Measurements from ENCODE around the gene ZNF134. TPM values are rescaled to one million over a fixed set of nuclear protein-coding genes. Genes with fewer than 3 reads are reported as not detected.

The ZNF134 gene
- total and polyA plus RNA-seq, 3 donors from 2014 or later: 11.2 to 41.7 (median 37.6) TPM

GRCh38 chr19:57633832-57634131, 19.7 kb downstream of the ZNF134 start:
- peaks cover 4% of the 10 kb centered on the region for H3K4me1 ChIP-seq
- intact Hi-C loops (cut with DNase I; ENCODE audit: low total_unique reads): no loop called here
- no peaks in the 10 kb centered on the region for H3K27me3 ChIP-seq
- 35 to 52% methylated on average over 5 to 6 of the region's 6 CpGs for WGBS, 2 donors
- H3K27ac ChIP-seq: no peak overlapping the region
- TF ChIP-seq CTCF (IDR thresholded peaks at IDR 0.05) (no peak), POLR2A (IDR thresholded peaks at IDR 0.05) (no peak)
- H3K36me3 ChIP-seq (ENCODE audit: low read depth, missing control alignments): no peaks in the 10 kb centered on the region
- no peaks in the 10 kb centered on the region for H3K9me3 ChIP-seq
- peak overlapping the region; percentile 81 to 92 for H3K4me3 ChIP-seq
- no peak for DNase-seq

- intact Hi-C loops (cut with DNase I; ENCODE audit: low total_unique reads): no loop called here
- H3K27ac ChIP-seq: no peak overlapping the region
- no peaks in the 10 kb centered on the region for H3K27me3 ChIP-seq
- H3K36me3 ChIP-seq (ENCODE audit: low read depth, missing control alignments): peaks cover 5% of the 10 kb centered on the region
- 92 to 97% methylated on average over 4 of the region's 4 CpGs for WGBS, 2 donors
- no peaks in the 10 kb centered on the region for H3K9me3 ChIP-seq
- no peak for DNase-seq
- H3K4me1 ChIP-seq: peaks cover 4% of the 10 kb centered on the region
- TF ChIP-seq CTCF (IDR thresholded peaks at IDR 0.05) (no peak), POLR2A (IDR thresholded peaks at IDR 0.05) (no peak)
- no peak overlapping the region for H3K4me3 ChIP-seq
These were observed 23.3 kb downstream of the ZNF134 start for GRCh38 chr19:57637379-57637778.

DNA sequence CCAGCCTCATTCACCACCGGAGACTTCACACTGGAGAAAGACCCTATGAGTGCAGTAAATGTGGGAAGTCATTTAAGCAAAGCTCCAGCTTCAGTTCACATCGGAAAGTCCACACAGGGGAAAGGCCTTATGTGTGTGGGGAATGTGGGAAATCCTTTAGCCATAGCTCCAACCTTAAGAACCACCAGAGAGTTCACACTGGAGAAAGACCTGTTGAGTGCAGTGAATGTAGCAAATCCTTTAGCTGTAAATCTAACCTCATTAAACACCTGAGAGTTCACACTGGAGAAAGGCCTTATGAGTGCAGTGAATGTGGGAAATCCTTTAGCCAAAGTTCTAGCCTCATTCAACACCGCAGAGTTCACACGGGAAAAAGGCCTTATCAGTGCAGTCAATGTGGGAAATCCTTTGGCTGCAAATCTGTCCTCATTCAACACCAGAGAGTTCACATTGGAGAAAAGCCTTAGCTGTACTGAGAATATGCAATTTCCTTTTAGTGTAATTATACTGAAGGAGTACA, 27.7 kb downstream of the ZNF134 start:
- Histone ChIP-seq H3K27me3 (no peaks in the 10 kb centered on the region), H3K36me3 (ENCODE audit: low read depth, missing control alignments) (peaks cover 5% of the 10 kb centered on the region), H3K9me3 (no peaks in the 10 kb centered on the region), H3K4me1 (no peaks in the 10 kb centered on the region), H3K27ac (no peak overlapping the region), H3K4me3 (no peak overlapping the region)
- TF ChIP-seq POLR2A (IDR thresholded peaks at IDR 0.05): no peak
- intact Hi-C loops (cut with DNase I; ENCODE audit: low total_unique reads): no loop called here
- DNase-seq: no peak
- 92 to 95% methylated on average over 4 of the region's 4 CpGs for WGBS, 2 donors

DNA sequence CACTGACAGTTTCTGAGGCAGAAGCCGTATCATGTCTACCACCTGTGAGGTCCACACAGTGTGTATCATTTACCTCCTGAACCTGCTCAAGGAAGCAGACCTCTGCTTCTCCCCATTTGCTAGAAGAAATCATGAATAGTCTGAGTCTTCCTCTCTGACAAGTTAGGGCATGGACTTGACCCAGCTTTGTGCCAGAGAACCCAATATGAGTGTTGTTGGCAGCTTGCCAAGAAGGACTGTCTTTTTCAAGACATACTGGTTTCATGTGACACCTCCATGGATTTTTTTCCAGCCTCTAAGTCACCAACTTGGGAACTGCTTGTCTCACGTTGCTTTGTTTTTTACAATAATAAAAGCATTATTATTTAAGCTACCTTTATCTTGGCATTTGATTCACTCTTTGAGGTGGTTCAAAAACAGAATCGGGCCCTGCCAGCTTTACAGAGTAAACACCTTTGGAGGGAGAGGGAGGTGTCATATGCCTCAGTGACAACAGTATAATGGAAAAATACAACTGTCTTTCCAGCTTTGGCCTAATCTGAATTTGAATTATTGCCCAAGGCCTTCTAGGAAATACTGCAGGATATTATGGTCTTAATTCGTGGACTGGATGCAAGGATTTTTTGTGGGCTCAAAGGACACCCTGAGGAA, 28.5 kb downstream of the ZNF134 start:
- WGBS, 2 donors: 94% methylated on average over 4 of the region's 4 CpGs

GRCh38 chr19:57643734-57644133, 29.7 kb downstream of the ZNF134 start:
- no peaks in the 10 kb centered on the region for H3K27me3 ChIP-seq
- no peaks in the 10 kb centered on the region for H3K9me3 ChIP-seq
- TF ChIP-seq CTCF (IDR thresholded peaks at IDR 0.05) (no peak), POLR2A (IDR thresholded peaks at IDR 0.05) (no peak)
- no peak for DNase-seq
- peaks cover 5% of the 10 kb centered on the region for H3K36me3 ChIP-seq (ENCODE audit: low read depth, missing control alignments)
- intact Hi-C loops (cut with DNase I; ENCODE audit: low total_unique reads): no loop called here
- no peak overlapping the region for H3K4me3 ChIP-seq
- H3K4me1 ChIP-seq: no peaks in the 10 kb centered on the region
- H3K27ac ChIP-seq: no peak overlapping the region

More for the DNA sequence above, 28.5 kb downstream of the ZNF134 start:
- peaks cover 5% of the 10 kb centered on the region for H3K36me3 ChIP-seq (ENCODE audit: low read depth, missing control alignments)
- no peak overlapping the region for H3K4me3 ChIP-seq
- TF ChIP-seq POLR2A (IDR thresholded peaks at IDR 0.05) (no peak), CTCF (IDR thresholded peaks at IDR 0.05) (no peak)
- H3K27ac ChIP-seq: no peak overlapping the region
- no peaks in the 10 kb centered on the region for H3K27me3 ChIP-seq
- no peak for DNase-seq
- intact Hi-C loops (cut with DNase I; ENCODE audit: low total_unique reads): no loop called here
- H3K4me1 ChIP-seq: no peaks in the 10 kb centered on the region
- H3K9me3 ChIP-seq: no peaks in the 10 kb centered on the region

Measured in testis (tissue), 3 donors.